Trophoblast cell (in vitro differentiated cells and primary cell): ENCODE measurements around the gene UBE2D1.

Experiments used
- DNase-seq, 2 donors: peaks; one replicate each; pipeline ENCODE4 v3.0.0-alpha.2; 2016
- H2AFZ ChIP-seq: 2 replicates; pipeline ENCODE4 v1.6.1; 2013; ENCODE audit warnings: low read length, moderate library complexity, mild to moderate bottlenecking; ENCODE audit not compliant: insufficient read depth, poor library complexity
- H2AK5ac ChIP-seq: 2 replicates; pipeline ENCODE4 v1.6.1; 2013; ENCODE audit warnings: mild to moderate bottlenecking, low read length
- H2BK120ac ChIP-seq: 2 replicates; pipeline ENCODE4 v1.6.1; 2013; ENCODE audit warnings: low read length, mild to moderate bottlenecking, moderate library complexity; ENCODE audit not compliant: insufficient read depth, poor library complexity
- H2BK12ac ChIP-seq: 2 replicates; pipeline ENCODE4 v1.6.1; 2013; ENCODE audit warnings: mild to moderate bottlenecking, low read length, moderate library complexity
- H2BK5ac ChIP-seq: 2 replicates; pipeline ENCODE4 v1.6.1; 2013; ENCODE audit warnings: low read length, low read depth, moderate library complexity, mild to moderate bottlenecking; ENCODE audit not compliant: poor library complexity
- H3K14ac ChIP-seq: 2 replicates; pipeline ENCODE4 v1.6.1; 2013; ENCODE audit warnings: mild to moderate bottlenecking, low read length
- H3K18ac ChIP-seq: 2 replicates; pipeline ENCODE4 v1.6.1; 2013; ENCODE audit warnings: mild to moderate bottlenecking, low read length
- H3K23ac ChIP-seq: 2 replicates; pipeline ENCODE4 v1.6.1; 2013; ENCODE audit warnings: low read length
- H3K27ac ChIP-seq: 2 replicates; pipeline ENCODE4 v1.5.1; 2013; ENCODE audit warnings: low read depth, mild to moderate bottlenecking, inconsistent platforms, low read length, moderate library complexity
- H3K27me3 ChIP-seq: 2 replicates; pipeline ENCODE4 v1.6.1; 2013; ENCODE audit warnings: inconsistent platforms, mild to moderate bottlenecking, low read length, moderate library complexity; ENCODE audit not compliant: insufficient read depth
- H3K36me3 ChIP-seq, 2 experiments: 1 replicate in 1 of 2; 2 replicates in 1 of 2; pipeline ENCODE4 v1.6.1; 2013; ENCODE audit warnings: low read length in 2 of 2, mild to moderate bottlenecking in 2 of 2, moderate library complexity in 1 of 2; ENCODE audit not compliant: insufficient read depth in 2 of 2, control insufficient read depth in 1 of 2
- H3K4ac ChIP-seq: 2 replicates; pipeline ENCODE4 v1.6.1; 2013; ENCODE audit warnings: low read depth, mild to moderate bottlenecking, low read length, moderate library complexity
- H3K4me1 ChIP-seq, 2 experiments: 1 replicate in 1 of 2; 2 replicates in 1 of 2; pipeline ENCODE4 v1.6.1; 2013; ENCODE audit warnings: low read length in 2 of 2, mild to moderate bottlenecking in 2 of 2, moderate library complexity in 1 of 2; ENCODE audit not compliant: insufficient read depth in 2 of 2, control insufficient read depth in 1 of 2
- H3K4me2 ChIP-seq: 2 replicates; pipeline ENCODE4 v1.6.1; 2013; ENCODE audit warnings: inconsistent platforms, mild to moderate bottlenecking, low read length, moderate library complexity
- H3K4me3 ChIP-seq: 2 replicates; pipeline ENCODE4 v1.5.1; 2013; ENCODE audit warnings: mild to moderate bottlenecking, low read depth, low read length, inconsistent platforms
- H3K79me1 ChIP-seq: one replicate; pipeline ENCODE4 v1.6.1; 2013; ENCODE audit warnings: low read length
- H3K79me2 ChIP-seq: 2 replicates; pipeline ENCODE4 v1.6.1; 2013; ENCODE audit warnings: low read length, mild to moderate bottlenecking; ENCODE audit not compliant: control insufficient read depth, insufficient read depth, poor library complexity
- H3K9ac ChIP-seq: 2 replicates; pipeline ENCODE4 v1.6.1; 2013; ENCODE audit warnings: mild to moderate bottlenecking, low read length
- H3K9me3 ChIP-seq: 2 replicates; pipeline ENCODE4 v1.6.1; 2013; ENCODE audit warnings: low read depth, mild to moderate bottlenecking, control low read depth, inconsistent platforms, low read length; ENCODE audit not compliant: insufficient read depth
- H4K12ac ChIP-seq: 2 replicates; pipeline ENCODE4 v1.6.1; 2013; ENCODE audit warnings: low read depth, mild to moderate bottlenecking, low read length, moderate library complexity
- H4K8ac ChIP-seq: 2 replicates; pipeline ENCODE4 v1.6.1; 2013; ENCODE audit warnings: low read depth, mild to moderate bottlenecking, low read length, moderate library complexity
- H4K91ac ChIP-seq: one replicate; pipeline ENCODE4 v1.6.1; 2013; ENCODE audit warnings: low read depth, mild to moderate bottlenecking, low read length, moderate library complexity
- WGBS: extraction: QIAGEN DNeasy Blood & Tissue Kit; methylation state at CpG from one replicate; pipeline ENCODE4 v1.1.7; 2013; ENCODE audit warnings: missing lambda C conversion rate; ENCODE audit not compliant: insufficient read length, insufficient coverage; ENCODE audit errors: extremely low coverage; 5-methylcytosine and 5-hydroxymethylcytosine counted together

The UBE2D1 gene

DNA sequence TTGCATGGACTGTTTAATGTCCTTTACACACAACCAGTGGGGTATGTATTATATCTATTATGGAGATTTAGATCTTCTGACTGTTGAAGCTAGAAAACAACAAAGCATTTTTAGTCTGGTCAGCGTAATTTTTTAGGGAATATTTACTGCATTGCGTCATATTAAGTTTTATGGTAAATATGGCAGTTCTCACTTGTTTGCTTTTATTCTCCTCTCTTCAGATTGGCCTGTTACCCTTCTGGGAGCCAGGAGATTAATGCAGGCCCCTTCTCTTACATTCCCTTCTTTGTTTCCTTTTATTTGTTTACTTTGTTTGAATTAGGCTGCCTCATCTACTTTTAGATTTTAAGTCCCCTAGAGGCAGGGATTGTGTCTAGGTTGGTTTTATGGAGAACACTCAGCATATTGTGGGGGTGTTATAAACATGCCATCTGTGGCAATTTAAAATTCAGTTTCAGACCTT is 13.8 kb downstream of the UBE2D1 start:
- no peak for DNase-seq
- Histone ChIP-seq H3K4ac (no peak overlapping the region), H2AFZ (no peak overlapping the region), H3K4me3 (no peak overlapping the region), H4K91ac (no peak overlapping the region), H3K27me3 (no peaks in the 10 kb centered on the region), H2BK5ac (no peak overlapping the region), H3K27ac (no peak overlapping the region), H3K36me3 (no peaks in the 10 kb centered on the region), H3K9me3 (no peaks in the 10 kb centered on the region), H3K9ac (no peak overlapping the region), H3K14ac (no peak overlapping the region), H3K79me2 (no peaks in the 10 kb centered on the region), H4K12ac (no peak overlapping the region), H4K8ac (no peak overlapping the region), H3K79me1 (no peaks in the 10 kb centered on the region), H3K18ac (no peak overlapping the region), H2AK5ac (no peak overlapping the region), H2BK120ac (no peak overlapping the region), H3K4me2 (no peak overlapping the region), H3K4me1 (no peaks in the 10 kb centered on the region), H2BK12ac (no peak overlapping the region), H3K23ac (no peak overlapping the region)
- no CpG with 5 or more reads among the region's 2 CpGs for WGBS

DNA sequence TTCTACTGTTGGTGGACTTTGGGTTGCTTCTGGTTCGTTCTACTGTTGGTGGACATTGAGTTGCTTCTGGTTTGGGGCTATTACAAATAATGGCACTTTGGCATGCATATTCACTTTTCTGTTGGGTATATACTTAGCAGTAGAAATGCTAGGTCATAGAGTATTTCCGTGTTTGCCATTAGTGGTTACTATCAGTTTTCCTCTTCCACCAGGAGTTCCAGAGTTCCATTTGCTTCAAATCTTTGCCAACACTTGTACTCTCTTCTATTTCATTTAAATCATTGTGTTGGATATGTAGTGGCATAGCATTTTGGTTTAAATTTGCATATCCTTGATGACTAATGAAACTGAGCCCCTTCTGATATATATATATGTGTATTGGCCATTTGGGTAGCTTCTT is 15.2 kb downstream of the UBE2D1 start:
- Histone ChIP-seq H4K91ac (no peak overlapping the region), H3K9ac (no peak overlapping the region), H3K4me1 (no peaks in the 10 kb centered on the region), H3K4ac (no peak overlapping the region), H3K4me2 (no peak overlapping the region), H4K8ac (no peak overlapping the region), H3K79me1 (no peaks in the 10 kb centered on the region), H3K27ac (no peak overlapping the region), H3K4me3 (no peak overlapping the region), H3K36me3 (no peaks in the 10 kb centered on the region), H2BK12ac (no peak overlapping the region), H2BK120ac (no peak overlapping the region), H2AK5ac (no peak overlapping the region), H3K9me3 (no peaks in the 10 kb centered on the region), H2BK5ac (no peak overlapping the region), H3K27me3 (no peaks in the 10 kb centered on the region), H2AFZ (no peak overlapping the region), H3K18ac (no peak overlapping the region), H3K14ac (no peak overlapping the region), H4K12ac (no peak overlapping the region), H3K79me2 (no peaks in the 10 kb centered on the region), H3K23ac (no peak overlapping the region)
- DNase-seq, result no peak
- WGBS, result no CpG with 5 or more reads among the region's 2 CpGs

DNA sequence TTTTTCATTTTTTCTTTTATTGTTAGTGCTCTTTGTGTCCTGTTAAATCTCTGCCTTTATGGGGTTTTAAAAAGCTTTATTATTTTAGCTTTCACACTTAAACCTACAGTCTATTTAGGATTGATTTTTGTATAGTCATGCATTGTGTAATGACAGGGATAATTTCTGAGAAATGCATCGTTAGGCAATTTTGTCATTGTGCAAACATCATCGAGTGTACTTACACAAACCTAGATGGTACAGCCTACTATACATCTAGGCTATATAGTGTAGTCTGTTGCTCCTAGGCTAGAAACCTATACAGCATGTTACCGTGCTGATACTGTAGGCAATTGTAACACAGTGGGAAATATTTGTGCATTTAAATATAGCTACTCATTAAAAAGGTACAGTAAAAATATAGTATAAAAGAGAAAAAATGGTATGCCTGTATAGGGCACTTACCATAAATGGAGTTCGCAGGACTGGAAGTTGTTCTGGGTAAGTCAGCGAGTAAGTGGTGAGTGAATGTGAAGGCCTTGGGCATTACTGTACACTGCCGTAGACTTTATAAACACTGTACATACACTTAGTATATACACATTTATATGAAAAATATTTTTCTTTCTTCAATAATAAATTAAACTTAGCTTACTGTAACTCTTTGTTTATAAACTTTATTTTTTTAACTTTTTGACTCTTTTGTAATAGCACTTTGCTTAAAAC is 16.0 kb downstream of the UBE2D1 start:
- Histone ChIP-seq H3K4me1 (no peaks in the 10 kb centered on the region), H3K4ac (no peak overlapping the region), H3K9ac (no peak overlapping the region), H4K12ac (no peak overlapping the region), H2BK120ac (no peak overlapping the region), H3K4me2 (no peak overlapping the region), H2AFZ (no peak overlapping the region), H3K23ac (no peak overlapping the region), H2BK5ac (no peak overlapping the region), H3K27me3 (no peaks in the 10 kb centered on the region), H3K18ac (no peak overlapping the region), H4K91ac (no peak overlapping the region), H3K79me2 (no peaks in the 10 kb centered on the region), H3K79me1 (no peaks in the 10 kb centered on the region), H3K36me3 (no peaks in the 10 kb centered on the region), H2BK12ac (no peak overlapping the region), H3K9me3 (no peaks in the 10 kb centered on the region), H3K14ac (no peak overlapping the region), H3K4me3 (no peak overlapping the region), H3K27ac (no peak overlapping the region), H2AK5ac (no peak overlapping the region), H4K8ac (no peak overlapping the region)
- DNase-seq, result peak; percentile 14 to 81
- WGBS, result no CpG with 5 or more reads among the region's 6 CpGs

DNA sequence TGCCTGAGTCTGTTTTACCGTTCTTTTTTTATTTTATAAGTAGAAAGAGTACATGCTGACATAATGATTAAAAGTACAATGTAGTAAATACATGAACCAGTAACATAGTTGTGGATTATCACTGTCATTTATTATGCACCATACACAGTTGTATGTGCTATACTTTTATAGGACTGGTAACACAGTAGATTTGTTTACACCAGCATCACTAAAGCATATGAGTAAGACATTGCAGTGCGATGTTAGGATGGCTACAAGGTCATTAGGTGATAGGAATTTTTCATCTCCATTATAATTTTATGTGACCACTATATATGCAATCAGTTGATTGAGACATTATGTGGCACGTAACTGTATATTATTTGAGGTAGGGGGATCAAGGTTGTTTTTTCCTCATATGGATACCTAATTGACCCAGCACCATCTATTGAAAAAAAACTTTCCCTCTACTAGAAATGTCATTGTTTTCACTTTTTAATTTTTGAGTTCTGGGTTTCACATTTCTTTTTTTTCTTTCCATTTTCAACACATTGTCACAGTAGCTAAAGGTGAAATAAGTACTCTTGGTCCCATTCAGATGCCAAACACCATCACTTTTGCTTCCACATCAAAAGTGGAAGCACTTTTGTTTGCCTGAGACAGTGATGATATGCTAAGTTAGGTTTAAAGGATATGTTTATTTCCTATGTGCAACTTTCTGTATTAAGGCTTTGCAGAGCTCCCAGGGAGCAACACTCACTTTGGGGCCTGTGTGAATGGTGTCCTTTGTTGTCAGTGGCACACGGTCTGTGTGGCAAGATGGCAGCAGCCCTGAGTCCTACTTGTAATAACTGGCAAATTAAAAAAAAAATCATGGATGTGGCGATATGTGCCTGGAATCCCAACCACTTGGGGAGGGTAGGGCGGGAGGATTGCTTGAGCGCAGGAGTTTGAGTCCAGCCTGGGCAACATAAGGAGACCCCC is 17.1 kb downstream of the UBE2D1 start:
- no peak overlapping the region for H2BK5ac ChIP-seq
- no peak overlapping the region for H2AK5ac ChIP-seq
- no peak overlapping the region for H4K12ac ChIP-seq
- no peaks in the 10 kb centered on the region for H3K9me3 ChIP-seq
- no peak for DNase-seq
- no peak overlapping the region for H3K4ac ChIP-seq
- no peak overlapping the region for H3K4me2 ChIP-seq
- H3K79me1 ChIP-seq, result no peaks in the 10 kb centered on the region
- H4K8ac ChIP-seq, result no peak overlapping the region
- H3K36me3 ChIP-seq, result no peaks in the 10 kb centered on the region
- no peak overlapping the region for H2BK120ac ChIP-seq
- H3K4me1 ChIP-seq, result no peaks in the 10 kb centered on the region
- no peaks in the 10 kb centered on the region for H3K79me2 ChIP-seq
- H4K91ac ChIP-seq, result no peak overlapping the region
- no peak overlapping the region for H3K4me3 ChIP-seq
- H3K27ac ChIP-seq, result no peak overlapping the region
- no peak overlapping the region for H2AFZ ChIP-seq
- no peak overlapping the region for H2BK12ac ChIP-seq
- WGBS, result no CpG with 5 or more reads among the region's 7 CpGs
- no peak overlapping the region for H3K14ac ChIP-seq
- H3K23ac ChIP-seq, result no peak overlapping the region
- H3K9ac ChIP-seq, result no peak overlapping the region
- H3K27me3 ChIP-seq, result no peaks in the 10 kb centered on the region
- H3K18ac ChIP-seq, result no peak overlapping the region
